GM12872 (cell line): ENCODE results near the gene TGM3.

Experiments used
- CTCF ChIP-seq: IDR thresholded peaks from 3 replicates; pipeline ENCODE4 v1.5.1; 2011; ENCODE audit warnings: low read depth, mild to moderate bottlenecking, low read length, moderate library complexity; ENCODE audit not compliant: insufficient read depth

The TGM3 gene

GRCh38 chr20:2349801-2350200, 54.0 kb downstream of the TGM3 start:
- TF ChIP-seq CTCF, result no peak

GRCh38 chr20:2350606-2351005, 54.8 kb downstream of the TGM3 start:
- TF ChIP-seq CTCF, result no peak

- TF ChIP-seq CTCF, result no peak
Observed at GRCh38 chr20:2353231-2353630, 57.4 kb downstream of the TGM3 start.

GRCh38 chr20:2357114-2357513, 61.3 kb downstream of the TGM3 start:
- no peak for TF ChIP-seq CTCF

- TF ChIP-seq CTCF, result no peak
Observed at GRCh38 chr20:2358006-2358405, 62.2 kb downstream of the TGM3 start.

GRCh38 chr20:2361035-2361593, 65.3 kb downstream of the TGM3 start:
- TF ChIP-seq CTCF, result no peak

GRCh38 chr20:2363187-2363586, 67.4 kb downstream of the TGM3 start:
- no peak for TF ChIP-seq CTCF
